ENCODE measurements around the gene NALCN.

Gene NALCN

DNA sequence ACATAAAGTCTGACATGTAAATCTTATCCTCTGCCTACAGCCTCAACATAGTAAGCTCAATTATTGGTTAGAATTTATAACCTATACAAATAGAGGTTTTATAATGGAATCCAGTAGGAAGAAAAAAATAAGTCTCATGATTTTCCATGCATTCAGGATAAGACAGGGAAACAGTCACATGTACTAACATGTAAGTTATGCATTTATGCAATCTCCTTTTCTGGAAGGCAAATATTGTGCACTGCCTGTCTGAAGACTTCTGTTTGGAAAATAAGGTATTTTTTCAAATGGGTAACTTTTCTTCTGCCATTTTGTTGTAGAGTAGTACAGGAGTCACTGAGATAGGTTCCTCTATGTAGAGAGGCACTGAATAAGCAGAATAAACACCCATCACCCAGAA lies 92.7 kb downstream of the NALCN start:
- Histone ChIP-seq H3K4me1 (ENCODE audit: control insufficient read depth, insufficient read depth, low read length) (no peaks in the 10 kb centered on the region), H3K9me3 (ENCODE audit: control insufficient read depth, insufficient read depth, low read depth, low read length) (no peaks in the 10 kb centered on the region), H3K27ac (ENCODE audit: extremely low read depth, low read depth, low read length) (no peak overlapping the region), H3K4me3 (ENCODE audit: low read depth, low read length) (no peak overlapping the region), H3K36me3 (ENCODE audit: control insufficient read depth in 2 of 2, insufficient read depth in 1 of 2, low read length in 2 of 2) (no peaks in the 10 kb centered on the region)
- ChIA-PET POLR2A (no interaction called here), CTCF (no interaction called here)
- no peak for TF ChIP-seq KLF7 (tag by site-specific recombination; IDR thresholded peaks at IDR 0.05; ENCODE audit: borderline replicate concordance)
- TF ChIP-seq, protein P1, sequence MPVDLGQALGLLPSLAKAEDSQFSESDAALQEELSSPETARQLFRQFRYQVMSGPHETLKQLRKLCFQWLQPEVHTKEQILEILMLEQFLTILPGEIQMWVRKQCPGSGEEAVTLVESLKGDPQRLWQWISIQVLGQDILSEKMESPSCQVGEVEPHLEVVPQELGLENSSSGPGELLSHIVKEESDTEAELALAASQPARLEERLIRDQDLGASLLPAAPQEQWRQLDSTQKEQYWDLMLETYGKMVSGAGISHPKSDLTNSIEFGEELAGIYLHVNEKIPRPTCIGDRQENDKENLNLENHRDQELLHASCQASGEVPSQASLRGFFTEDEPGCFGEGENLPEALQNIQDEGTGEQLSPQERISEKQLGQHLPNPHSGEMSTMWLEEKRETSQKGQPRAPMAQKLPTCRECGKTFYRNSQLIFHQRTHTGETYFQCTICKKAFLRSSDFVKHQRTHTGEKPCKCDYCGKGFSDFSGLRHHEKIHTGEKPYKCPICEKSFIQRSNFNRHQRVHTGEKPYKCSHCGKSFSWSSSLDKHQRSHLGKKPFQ (tag by site-specific recombination; IDR thresholded peaks at IDR 0.05): no peak
- TF ChIP-seq, protein P2, sequence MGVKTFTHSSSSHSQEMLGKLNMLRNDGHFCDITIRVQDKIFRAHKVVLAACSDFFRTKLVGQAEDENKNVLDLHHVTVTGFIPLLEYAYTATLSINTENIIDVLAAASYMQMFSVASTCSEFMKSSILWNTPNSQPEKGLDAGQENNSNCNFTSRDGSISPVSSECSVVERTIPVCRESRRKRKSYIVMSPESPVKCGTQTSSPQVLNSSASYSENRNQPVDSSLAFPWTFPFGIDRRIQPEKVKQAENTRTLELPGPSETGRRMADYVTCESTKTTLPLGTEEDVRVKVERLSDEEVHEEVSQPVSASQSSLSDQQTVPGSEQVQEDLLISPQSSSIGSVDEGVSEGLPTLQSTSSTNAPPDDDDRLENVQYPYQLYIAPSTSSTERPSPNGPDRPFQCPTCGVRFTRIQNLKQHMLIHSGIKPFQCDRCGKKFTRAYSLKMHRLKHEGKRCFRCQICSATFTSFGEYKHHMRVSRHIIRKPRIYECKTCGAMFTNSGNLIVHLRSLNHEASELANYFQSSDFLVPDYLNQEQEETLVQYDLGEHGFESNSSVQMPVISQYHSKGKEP (tag by site-specific recombination; IDR thresholded peaks at IDR 0.05): no peak
- TF ChIP-seq, protein P3, sequence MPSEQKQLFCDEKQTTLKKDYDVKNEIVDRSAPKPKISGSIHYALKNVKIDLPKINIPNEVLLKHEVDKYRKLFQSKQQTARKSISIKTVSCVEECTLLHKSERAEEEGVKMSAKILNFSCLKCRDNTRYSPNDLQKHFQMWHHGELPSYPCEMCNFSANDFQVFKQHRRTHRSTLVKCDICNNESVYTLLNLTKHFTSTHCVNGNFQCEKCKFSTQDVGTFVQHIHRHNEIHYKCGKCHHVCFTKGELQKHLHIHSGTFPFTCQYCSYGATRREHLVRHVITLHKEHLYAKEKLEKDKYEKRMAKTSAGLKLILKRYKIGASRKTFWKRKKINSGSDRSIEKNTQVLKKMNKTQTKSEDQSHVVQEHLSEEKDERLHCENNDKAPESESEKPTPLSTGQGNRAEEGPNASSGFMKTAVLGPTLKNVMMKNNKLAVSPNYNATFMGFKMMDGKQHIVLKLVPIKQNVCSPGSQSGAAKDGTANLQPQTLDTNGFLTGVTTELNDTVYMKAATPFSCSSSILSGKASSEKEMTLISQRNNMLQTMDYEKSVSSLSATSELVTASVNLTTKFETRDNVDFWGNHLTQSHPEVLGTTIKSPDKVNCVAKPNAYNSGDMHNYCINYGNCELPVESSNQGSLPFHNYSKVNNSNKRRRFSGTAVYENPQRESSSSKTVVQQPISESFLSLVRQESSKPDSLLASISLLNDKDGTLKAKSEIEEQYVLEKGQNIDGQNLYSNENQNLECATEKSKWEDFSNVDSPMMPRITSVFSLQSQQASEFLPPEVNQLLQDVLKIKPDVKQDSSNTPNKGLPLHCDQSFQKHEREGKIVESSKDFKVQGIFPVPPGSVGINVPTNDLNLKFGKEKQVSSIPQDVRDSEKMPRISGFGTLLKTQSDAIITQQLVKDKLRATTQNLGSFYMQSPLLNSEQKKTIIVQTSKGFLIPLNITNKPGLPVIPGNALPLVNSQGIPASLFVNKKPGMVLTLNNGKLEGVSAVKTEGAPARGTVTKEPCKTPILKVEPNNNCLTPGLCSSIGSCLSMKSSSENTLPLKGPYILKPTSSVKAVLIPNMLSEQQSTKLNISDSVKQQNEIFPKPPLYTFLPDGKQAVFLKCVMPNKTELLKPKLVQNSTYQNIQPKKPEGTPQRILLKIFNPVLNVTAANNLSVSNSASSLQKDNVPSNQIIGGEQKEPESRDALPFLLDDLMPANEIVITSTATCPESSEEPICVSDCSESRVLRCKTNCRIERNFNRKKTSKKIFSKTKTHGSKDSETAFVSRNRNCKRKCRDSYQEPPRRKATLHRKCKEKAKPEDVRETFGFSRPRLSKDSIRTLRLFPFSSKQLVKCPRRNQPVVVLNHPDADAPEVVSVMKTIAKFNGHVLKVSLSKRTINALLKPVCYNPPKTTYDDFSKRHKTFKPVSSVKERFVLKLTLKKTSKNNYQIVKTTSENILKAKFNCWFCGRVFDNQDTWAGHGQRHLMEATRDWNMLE (tag by site-specific recombination; conservative IDR thresholded peaks at IDR 0.05; ENCODE audit: low read depth): no peak
- no peak for TF ChIP-seq ZNF658 (tag by site-specific recombination; IDR thresholded peaks at IDR 0.05)
- TF ChIP-seq SP7 (tag by site-specific recombination; IDR thresholded peaks at IDR 0.05): no peak
- TF ChIP-seq ZFHX2 (tag by site-specific recombination; conservative IDR thresholded peaks at IDR 0.05): no peak
- no peak for TF ChIP-seq GLIS2 (tag by site-specific recombination; IDR thresholded peaks at IDR 0.05)
- no peak for TF ChIP-seq ZNF571 (tag by site-specific recombination; IDR thresholded peaks at IDR 0.05)
- no peak for TF ChIP-seq KLF8 (tag by site-specific recombination; IDR thresholded peaks at IDR 0.05)
- TF ChIP-seq KLF9 (tag by site-specific recombination; IDR thresholded peaks at IDR 0.05; ENCODE audit: low read depth): no peak
- TF ChIP-seq, protein P4, sequence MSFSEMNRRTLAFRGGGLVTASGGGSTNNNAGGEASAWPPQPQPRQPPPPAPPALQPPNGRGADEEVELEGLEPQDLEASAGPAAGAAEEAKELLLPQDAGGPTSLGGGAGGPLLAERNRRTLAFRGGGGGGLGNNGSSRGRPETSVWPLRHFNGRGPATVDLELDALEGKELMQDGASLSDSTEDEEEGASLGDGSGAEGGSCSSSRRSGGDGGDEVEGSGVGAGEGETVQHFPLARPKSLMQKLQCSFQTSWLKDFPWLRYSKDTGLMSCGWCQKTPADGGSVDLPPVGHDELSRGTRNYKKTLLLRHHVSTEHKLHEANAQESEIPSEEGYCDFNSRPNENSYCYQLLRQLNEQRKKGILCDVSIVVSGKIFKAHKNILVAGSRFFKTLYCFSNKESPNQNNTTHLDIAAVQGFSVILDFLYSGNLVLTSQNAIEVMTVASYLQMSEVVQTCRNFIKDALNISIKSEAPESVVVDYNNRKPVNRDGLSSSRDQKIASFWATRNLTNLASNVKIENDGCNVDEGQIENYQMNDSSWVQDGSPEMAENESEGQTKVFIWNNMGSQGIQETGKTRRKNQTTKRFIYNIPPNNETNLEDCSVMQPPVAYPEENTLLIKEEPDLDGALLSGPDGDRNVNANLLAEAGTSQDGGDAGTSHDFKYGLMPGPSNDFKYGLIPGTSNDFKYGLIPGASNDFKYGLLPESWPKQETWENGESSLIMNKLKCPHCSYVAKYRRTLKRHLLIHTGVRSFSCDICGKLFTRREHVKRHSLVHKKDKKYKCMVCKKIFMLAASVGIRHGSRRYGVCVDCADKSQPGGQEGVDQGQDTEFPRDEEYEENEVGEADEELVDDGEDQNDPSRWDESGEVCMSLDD (tag by site-specific recombination; IDR thresholded peaks at IDR 0.05): no peak
- TF ChIP-seq SP2 (tag by site-specific recombination; IDR thresholded peaks at IDR 0.05): no peak
- TF ChIP-seq ZEB2 (tag by site-specific recombination; IDR thresholded peaks at IDR 0.05): no peak
- no peak for TF ChIP-seq ZFP37 (tag by site-specific recombination; IDR thresholded peaks at IDR 0.05)

Measured in HEK293 (cell line).